ENCODE measurements around the gene GATA5. TPM values are rescaled to one million over a fixed set of nuclear protein-coding genes. Genes with fewer than 3 reads are reported as not detected.

Gene GATA5
- total RNA-seq, 1 experiment from 2014 or later = 1.4 TPM

DNA sequence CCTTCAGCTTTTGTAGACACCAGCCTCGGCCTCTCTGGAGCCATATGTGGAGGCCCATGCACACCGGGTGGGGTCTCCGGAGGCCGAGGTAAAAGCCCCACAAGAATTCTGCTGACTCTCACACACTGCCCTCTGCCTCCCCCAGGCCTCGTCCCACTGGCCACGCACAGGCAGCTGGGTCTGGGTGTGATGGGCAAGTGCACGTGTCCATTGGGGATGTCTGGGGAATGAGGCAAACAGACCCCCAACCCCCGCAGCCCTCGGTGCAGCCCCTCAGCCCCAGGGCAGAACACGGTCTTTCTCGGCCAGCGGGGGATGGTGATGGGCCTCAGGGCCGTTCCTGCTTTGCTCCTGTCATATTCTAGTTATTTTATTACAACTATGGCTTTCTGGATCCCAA is 44.0 kb upstream of the GATA5 start:
- peaks cover 11% of the 10 kb centered on the region for H3K4me1 Mint-ChIP-seq
- no peak for DNase-seq (ENCODE audit: low spot score)
- H3K27me3 Mint-ChIP-seq (ENCODE audit: low read depth) = no peaks in the 10 kb centered on the region
- TF ChIP-seq AFF4 (CRISPR knock-in tag; IDR thresholded peaks at IDR 0.05; ENCODE audit: borderline replicate concordance) (no peak), SMAD4 (CRISPR knock-in tag; IDR thresholded peaks at IDR 0.05) (no peak), MYBL2 (CRISPR knock-in tag; IDR thresholded peaks at IDR 0.05) (no peak)
- no peak overlapping the region for H3K27ac Mint-ChIP-seq
- ATAC-seq = no peak
- POLR2A ChIA-PET = no interaction called here
- no peaks in the 10 kb centered on the region for H3K36me3 Mint-ChIP-seq
- H3K9me3 Mint-ChIP-seq = no peaks in the 10 kb centered on the region
- CTCF ChIA-PET = interaction anchor here (1.4 kb wide), 1 partner anchor 20 kb away, joined by 8 read pairs; no protein-coding TSS in a partner anchor
- no peak overlapping the region for H3K4me3 Mint-ChIP-seq

DNA sequence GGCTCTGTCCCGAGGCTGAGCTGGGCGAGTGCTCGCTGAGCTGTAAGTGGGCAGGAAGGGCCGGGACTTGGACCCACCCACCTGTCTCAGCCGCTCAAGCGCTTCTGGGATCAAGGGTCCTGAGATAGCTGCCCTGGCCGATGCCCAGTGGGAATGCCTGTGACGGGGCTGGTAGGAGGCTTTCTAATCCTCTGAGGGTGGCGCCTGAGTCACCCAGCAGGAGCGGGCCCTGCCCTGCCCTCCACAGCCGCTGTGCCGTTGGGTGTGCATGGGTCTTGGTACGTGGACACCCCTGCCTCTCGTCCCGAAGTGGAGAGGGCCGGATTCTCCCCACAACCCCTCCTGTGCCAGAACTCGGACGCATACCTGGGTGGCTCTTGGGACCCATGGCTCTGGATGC is 43.1 kb upstream of the GATA5 start:
- Mint-ChIP-seq H3K27ac (no peak overlapping the region), H3K4me3 (no peak overlapping the region), H3K27me3 (ENCODE audit: low read depth) (no peaks in the 10 kb centered on the region), H3K36me3 (no peaks in the 10 kb centered on the region), H3K4me1 (peaks cover 5% of the 10 kb centered on the region), H3K9me3 (no peaks in the 10 kb centered on the region)
- ChIA-PET POLR2A (no interaction called here), CTCF (interaction anchor here (1.4 to 5.0 kb wide), 3 partner anchors 19 to 98 kb away, joined by 8 to 22 read pairs (median 11); no protein-coding TSS in a partner anchor)
- DNase-seq (ENCODE audit: low spot score) (no peak), ATAC-seq (no peak)
- TF ChIP-seq ESRRA (CRISPR knock-in tag; IDR thresholded peaks at IDR 0.05; ENCODE audit: borderline replicate concordance) = no peak
- no peak for TF ChIP-seq TEAD4 (CRISPR knock-in tag; IDR thresholded peaks at IDR 0.05)
- TF ChIP-seq, protein P1, sequence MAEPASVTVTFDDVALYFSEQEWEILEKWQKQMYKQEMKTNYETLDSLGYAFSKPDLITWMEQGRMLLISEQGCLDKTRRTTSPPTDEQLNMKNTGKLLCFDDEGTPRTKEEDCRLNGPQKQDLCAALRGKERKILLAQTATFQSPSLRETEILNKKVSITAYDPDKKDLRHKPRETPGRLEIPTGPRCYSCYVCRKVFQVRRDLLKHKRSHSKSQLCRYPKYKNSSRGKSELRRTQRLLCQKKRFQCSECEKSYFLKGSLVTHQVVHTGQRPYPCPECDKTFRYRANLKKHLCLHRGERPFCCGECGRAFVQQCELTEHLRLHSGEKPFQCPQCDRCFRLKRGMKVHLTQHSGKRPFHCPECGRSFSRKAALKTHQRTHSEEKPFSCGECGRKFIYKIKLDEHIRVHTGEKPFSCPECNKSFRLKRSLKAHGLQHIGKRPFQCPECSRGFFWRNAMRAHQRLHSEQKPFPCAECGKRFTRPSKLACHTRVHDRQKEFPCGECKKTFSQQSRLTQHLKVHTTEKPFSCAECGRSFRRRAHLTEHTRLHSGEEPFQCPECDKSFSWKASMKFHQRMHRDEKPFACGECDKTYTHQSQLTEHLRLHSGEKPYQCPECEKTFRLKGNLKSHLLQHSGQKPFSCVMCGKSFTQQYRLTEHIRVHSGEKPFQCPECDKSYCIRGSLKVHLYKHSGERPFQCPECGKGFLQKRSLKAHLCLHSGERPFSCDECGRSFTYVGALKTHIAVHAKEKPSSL (CRISPR knock-in tag; conservative IDR thresholded peaks at IDR 0.05) = no peak
- no peak for TF ChIP-seq NR1H2 (CRISPR knock-in tag; IDR thresholded peaks at IDR 0.05)
- TF ChIP-seq, protein P2, sequence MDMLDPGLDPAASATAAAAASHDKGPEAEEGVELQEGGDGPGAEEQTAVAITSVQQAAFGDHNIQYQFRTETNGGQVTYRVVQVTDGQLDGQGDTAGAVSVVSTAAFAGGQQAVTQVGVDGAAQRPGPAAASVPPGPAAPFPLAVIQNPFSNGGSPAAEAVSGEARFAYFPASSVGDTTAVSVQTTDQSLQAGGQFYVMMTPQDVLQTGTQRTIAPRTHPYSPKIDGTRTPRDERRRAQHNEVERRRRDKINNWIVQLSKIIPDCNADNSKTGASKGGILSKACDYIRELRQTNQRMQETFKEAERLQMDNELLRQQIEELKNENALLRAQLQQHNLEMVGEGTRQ (CRISPR knock-in tag; IDR thresholded peaks at IDR 0.05) = no peak
- no peak for TF ChIP-seq ZNF317 (CRISPR knock-in tag; IDR thresholded peaks at IDR 0.05; ENCODE audit: borderline replicate concordance, low read depth)
- TF ChIP-seq NFYB (CRISPR knock-in tag; conservative IDR thresholded peaks at IDR 0.05; ENCODE audit: low read depth) = no peak
- TF ChIP-seq HMGXB4 (CRISPR knock-in tag; IDR thresholded peaks at IDR 0.05) = no peak
- TF ChIP-seq FOXK1 (CRISPR knock-in tag; IDR thresholded peaks at IDR 0.05) = no peak
- no peak for TF ChIP-seq CREM (CRISPR knock-in tag; IDR thresholded peaks at IDR 0.05)
- TF ChIP-seq ETV6 (CRISPR knock-in tag; IDR thresholded peaks at IDR 0.05) = no peak
- TF ChIP-seq, protein P3, sequence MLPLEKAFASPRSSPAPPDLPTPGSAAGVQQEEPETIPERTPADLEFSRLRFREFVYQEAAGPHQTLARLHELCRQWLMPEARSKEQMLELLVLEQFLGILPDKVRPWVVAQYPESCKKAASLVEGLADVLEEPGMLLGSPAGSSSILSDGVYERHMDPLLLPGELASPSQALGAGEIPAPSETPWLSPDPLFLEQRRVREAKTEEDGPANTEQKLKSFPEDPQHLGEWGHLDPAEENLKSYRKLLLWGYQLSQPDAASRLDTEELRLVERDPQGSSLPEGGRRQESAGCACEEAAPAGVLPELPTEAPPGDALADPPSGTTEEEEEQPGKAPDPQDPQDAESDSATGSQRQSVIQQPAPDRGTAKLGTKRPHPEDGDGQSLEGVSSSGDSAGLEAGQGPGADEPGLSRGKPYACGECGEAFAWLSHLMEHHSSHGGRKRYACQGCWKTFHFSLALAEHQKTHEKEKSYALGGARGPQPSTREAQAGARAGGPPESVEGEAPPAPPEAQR (CRISPR knock-in tag; IDR thresholded peaks at IDR 0.05) = no peak
- no peak for TF ChIP-seq GTF2I (CRISPR knock-in tag; conservative IDR thresholded peaks at IDR 0.05)
- no peak for TF ChIP-seq MYBL2 (CRISPR knock-in tag; IDR thresholded peaks at IDR 0.05)
- TF ChIP-seq ZNF396 (CRISPR knock-in tag; IDR thresholded peaks at IDR 0.05; ENCODE audit: borderline replicate concordance) = no peak
- no peak for TF ChIP-seq ATF1 (CRISPR knock-in tag; IDR thresholded peaks at IDR 0.05)
- no peak for TF ChIP-seq SMAD3 (CRISPR knock-in tag; IDR thresholded peaks at IDR 0.05; ENCODE audit: borderline replicate concordance)

All from WTC11 (cell line).